BE2C (cell line): ENCODE data around the gene SFI1.

Experiments
- DNase-seq: peaks from one replicate; pipeline ENCODE4 v3.0.0-alpha.2; 2020
- H3K27me3 ChIP-seq: fragments of 250-450 bp; sonication (Bioruptor Pico); 2 replicates; pipeline ENCODE4 v1.5.1; 2020; ENCODE audit warnings: mild to moderate bottlenecking
- H3K36me3 ChIP-seq: fragments of 250-450 bp; sonication (Bioruptor Pico); 2 replicates; pipeline ENCODE4 v1.5.1; 2020; ENCODE audit warnings: mild to moderate bottlenecking
- H3K4me1 ChIP-seq: fragments of 250-450 bp; sonication (Bioruptor Pico); 2 replicates; pipeline ENCODE4 v1.5.1; 2020
- H3K4me3 ChIP-seq: 2 replicates; pipeline ENCODE4 v1.5.1; 2011; ENCODE audit warnings: low read depth, low read length
- H3K9me3 ChIP-seq: fragments of 250-450 bp; sonication (Bioruptor Pico); 2 replicates; pipeline ENCODE4 v1.5.1; 2020
- CTCF ChIP-seq: IDR thresholded peaks from 2 replicates; pipeline ENCODE4 v1.5.1; 2012; ENCODE audit warnings: mild to moderate bottlenecking, low read depth, low read length

SFI1 gene

DNA sequence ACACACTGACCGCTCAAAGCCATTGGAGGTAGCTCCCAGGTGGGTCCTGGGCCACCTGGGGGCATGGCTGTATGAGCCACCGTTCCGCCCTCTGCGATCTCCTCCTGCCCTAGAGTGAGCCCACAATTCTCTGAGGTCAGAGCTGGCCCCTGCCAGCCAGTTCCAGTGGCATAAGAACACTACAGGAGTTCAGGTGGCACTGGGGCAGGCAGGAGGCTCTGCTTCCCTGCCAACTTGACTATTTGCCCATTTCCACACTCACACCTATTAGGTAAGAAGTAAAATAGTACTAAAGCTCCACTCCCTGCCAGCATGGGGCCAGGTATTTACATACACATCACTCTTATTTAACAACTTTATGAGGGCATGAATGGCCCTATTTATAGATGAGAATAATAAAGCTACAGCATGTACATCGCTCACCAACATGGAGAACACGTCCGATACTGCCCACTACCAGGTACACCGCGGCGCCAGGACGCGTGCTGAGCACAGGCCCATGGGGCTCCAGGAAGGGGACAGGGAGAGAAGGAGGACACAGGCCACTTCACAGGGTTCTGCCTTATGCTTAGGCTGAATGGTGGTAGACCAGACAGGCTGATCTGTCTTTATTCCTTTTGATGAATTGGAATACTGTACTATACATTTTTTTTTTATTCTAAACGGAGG lies 139.4 kb downstream of the SFI1 start:
- Histone ChIP-seq H3K4me3 (no peak overlapping the region), H3K9me3 (no peaks in the 10 kb centered on the region), H3K36me3 (no peaks in the 10 kb centered on the region), H3K27me3 (no peaks in the 10 kb centered on the region), H3K4me1 (peaks cover 8% of the 10 kb centered on the region)
- TF ChIP-seq CTCF, result no peak
- DNase-seq, result no peak

DNA sequence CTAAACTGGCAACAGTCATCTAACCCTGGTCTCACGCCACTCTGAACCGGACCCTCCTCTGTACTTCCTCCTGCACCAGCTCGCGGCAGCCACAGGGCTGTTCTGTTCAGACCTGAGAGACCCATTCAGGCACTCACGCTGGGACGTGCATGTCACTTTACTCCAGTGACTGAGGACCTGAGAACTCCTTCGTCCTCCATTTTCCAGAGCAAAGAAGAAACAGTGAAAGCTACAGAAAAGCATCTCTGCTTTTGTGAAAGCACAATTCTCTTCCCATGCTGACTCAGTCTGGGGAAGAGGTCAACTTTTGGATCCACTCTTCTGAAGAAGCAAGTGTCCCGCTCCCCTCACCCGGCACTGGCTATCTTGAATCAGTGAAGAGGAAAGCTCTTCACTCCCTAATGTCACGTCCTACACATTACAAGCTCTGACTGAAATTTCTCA lies 141.1 kb downstream of the SFI1 start:
- no peak for DNase-seq

GRCh38 chr22:31637891-31638618 lies 141.7 kb downstream of the SFI1 start:
- Histone ChIP-seq H3K36me3 (no peaks in the 10 kb centered on the region), H3K27me3 (no peaks in the 10 kb centered on the region), H3K4me1 (no peaks in the 10 kb centered on the region; the same call in none of the 2 replicates), H3K9me3 (no peaks in the 10 kb centered on the region), H3K4me3 (no peak overlapping the region)
- no peak for DNase-seq
- no peak for TF ChIP-seq CTCF

More for the DNA sequence above, 141.1 kb downstream of the SFI1 start:
- no peaks in the 10 kb centered on the region; the same call in none of the 2 replicates for H3K4me1 ChIP-seq
- no peak overlapping the region for H3K4me3 ChIP-seq
- H3K27me3 ChIP-seq, result no peaks in the 10 kb centered on the region
- H3K36me3 ChIP-seq, result no peaks in the 10 kb centered on the region
- TF ChIP-seq CTCF, result no peak
- H3K9me3 ChIP-seq, result no peaks in the 10 kb centered on the region

- TF ChIP-seq CTCF, result no peak
- 0 out of 2 replicates have a peak, but pooled peaks cover 1% of the 10 kb centered on the region for H3K36me3 ChIP-seq
- no peak for DNase-seq
- no peaks in the 10 kb centered on the region for H3K4me1 ChIP-seq
- no peaks in the 10 kb centered on the region for H3K27me3 ChIP-seq
- no peaks in the 10 kb centered on the region for H3K9me3 ChIP-seq
- no peak overlapping the region for H3K4me3 ChIP-seq
Observed at GRCh38 chr22:31639436-31640039, 143.2 kb downstream of the SFI1 start.

GRCh38 chr22:31646186-31647019 lies 150.1 kb downstream of the SFI1 start:
- Histone ChIP-seq H3K27me3 (no peaks in the 10 kb centered on the region), H3K4me1 (no peaks in the 10 kb centered on the region), H3K4me3 (no peak overlapping the region), H3K9me3 (no peaks in the 10 kb centered on the region), H3K36me3 (peaks cover 19% of the 10 kb centered on the region)
- DNase-seq, result no peak
- no peak for TF ChIP-seq CTCF
